HepG2 (cell line): Measurements from ENCODE around the gene EPN3. TPM values are rescaled to one million over a fixed set of nuclear protein-coding genes. Genes with fewer than 3 reads are reported as not detected.

Experiments used
- CCDC6 ChIP-seq: sonication (generic); formaldehyde crosslinking; IDR thresholded peaks from 2 replicates; pipeline ENCODE4 v1.8.1; 2022; ENCODE audit warnings: mild to moderate bottlenecking, missing genetic modification reagents, moderate library complexity
- HNRNPLL ChIP-seq: fragments of 200-400 bp; formaldehyde crosslinking; IDR thresholded peaks from 2 replicates; pipeline ENCODE4 v1.6.1; 2017; ENCODE audit warnings: mild to moderate bottlenecking, low read depth, low read length; ENCODE audit not compliant: poor library complexity, severe bottlenecking
- KAT2B ChIP-seq: fragments of 150-350 bp; IDR thresholded peaks from 2 replicates; pipeline ENCODE4 v1.6.1; 2014; ENCODE audit warnings: low read depth, low read length, borderline replicate concordance
- KDM1A ChIP-seq: IDR thresholded peaks from 2 replicates; pipeline ENCODE4 v1.6.1; 2016; ENCODE audit warnings: missing compliant biosample characterization
- MAF1 ChIP-seq: sonication (generic); formaldehyde crosslinking; IDR thresholded peaks from 2 replicates; pipeline ENCODE4 v1.5.0; 2020; ENCODE audit warnings: missing genetic modification reagents, borderline replicate concordance
- RFXANK ChIP-seq: IDR thresholded peaks from 2 replicates; pipeline ENCODE4 v1.6.1; 2016
- ZMYM4 ChIP-seq: sonication (generic); formaldehyde crosslinking; IDR thresholded peaks from 2 replicates; pipeline ENCODE4 v1.8.1; 2023; ENCODE audit warnings: mild to moderate bottlenecking, missing genetic modification reagents
- ZNF121 ChIP-seq: sonication (generic); formaldehyde crosslinking; IDR thresholded peaks from 2 replicates; pipeline ENCODE4 v1.5.0; 2020; ENCODE audit warnings: mild to moderate bottlenecking, missing genetic modification reagents
- ZNF556 ChIP-seq: sonication (generic); formaldehyde crosslinking; IDR thresholded peaks from 2 replicates; pipeline ENCODE4 v1.4.0; 2020; ENCODE audit warnings: mild to moderate bottlenecking, missing genetic modification reagents, borderline replicate concordance
- ZNF557 ChIP-seq: sonication (generic); formaldehyde crosslinking; IDR thresholded peaks from 2 replicates; pipeline ENCODE4 v1.4.0; 2020; ENCODE audit warnings: missing genetic modification reagents
- ZNF674 ChIP-seq: sonication (generic); formaldehyde crosslinking; IDR thresholded peaks from 2 replicates; pipeline ENCODE4 v1.5.0; 2020; ENCODE audit warnings: low read depth, mild to moderate bottlenecking, missing genetic modification reagents
- ZNF850 ChIP-seq: sonication (generic); formaldehyde crosslinking; conservative IDR thresholded peaks from 2 replicates; pipeline ENCODE4 v1.9.0; 2021; ENCODE audit warnings: mild to moderate bottlenecking, missing genetic modification reagents
- polyA plus RNA-seq, 8 experiments: library from polyadenylated mRNA; depleted of rRNA in 3 of 8; stranded (reverse) in 7 of 8; unstranded in 1 of 8; fragments of >200 nt; fragmentation: Illumina TruSeq in 4 of 8; extraction: Trizol in 4 of 8; gene quantifications; 2 replicates each; pipeline versions ENCODE4 v1.2.1 to v1.2.3, GENCODE V29; 2011 to 2016; ENCODE audit warnings: low read depth in 4 of 8, missing spikeins in 1 of 8, mixed read lengths in 1 of 8; ENCODE audit not compliant: insufficient read depth in 1 of 8
- total RNA-seq, 5 experiments: library from RNA; depleted of rRNA; stranded (reverse); fragments of >200 nt; fragmentation: Illumina TruSeq; extraction: Trizol; gene quantifications; 2 replicates each; pipeline ENCODE4 v1.2.3, GENCODE V29; 2016; ENCODE audit warnings: low read depth in 1 of 5
- TF ChIP-seq, protein P1 (sequence below): sonication (generic); formaldehyde crosslinking; IDR thresholded peaks from 2 replicates; pipeline ENCODE4 v1.4.0; 2020; ENCODE audit warnings: mild to moderate bottlenecking, missing genetic modification reagents
- TF ChIP-seq, protein P2 (sequence below): sonication (generic); formaldehyde crosslinking; IDR thresholded peaks from 2 replicates; pipeline ENCODE4 v1.8.0; 2022; ENCODE audit warnings: mild to moderate bottlenecking, missing genetic modification reagents; ENCODE audit not compliant: insufficient replicate concordance
- TF ChIP-seq, protein P3 (sequence below): sonication (generic); formaldehyde crosslinking; conservative IDR thresholded peaks from 2 replicates; pipeline ENCODE4 v1.5.0; 2020; ENCODE audit warnings: missing genetic modification reagents
- TF ChIP-seq, protein P4 (sequence below): sonication (generic); formaldehyde crosslinking; IDR thresholded peaks from 2 replicates; pipeline ENCODE4 v1.4.0; 2020; ENCODE audit warnings: missing genetic modification reagents

EPN3 gene
- total and polyA plus RNA-seq, 2 of the 13 experiments (the other 11 are each of a cell fraction or from before 2014, with no cell fraction given) = 0.11 to 0.95 TPM

DNA sequence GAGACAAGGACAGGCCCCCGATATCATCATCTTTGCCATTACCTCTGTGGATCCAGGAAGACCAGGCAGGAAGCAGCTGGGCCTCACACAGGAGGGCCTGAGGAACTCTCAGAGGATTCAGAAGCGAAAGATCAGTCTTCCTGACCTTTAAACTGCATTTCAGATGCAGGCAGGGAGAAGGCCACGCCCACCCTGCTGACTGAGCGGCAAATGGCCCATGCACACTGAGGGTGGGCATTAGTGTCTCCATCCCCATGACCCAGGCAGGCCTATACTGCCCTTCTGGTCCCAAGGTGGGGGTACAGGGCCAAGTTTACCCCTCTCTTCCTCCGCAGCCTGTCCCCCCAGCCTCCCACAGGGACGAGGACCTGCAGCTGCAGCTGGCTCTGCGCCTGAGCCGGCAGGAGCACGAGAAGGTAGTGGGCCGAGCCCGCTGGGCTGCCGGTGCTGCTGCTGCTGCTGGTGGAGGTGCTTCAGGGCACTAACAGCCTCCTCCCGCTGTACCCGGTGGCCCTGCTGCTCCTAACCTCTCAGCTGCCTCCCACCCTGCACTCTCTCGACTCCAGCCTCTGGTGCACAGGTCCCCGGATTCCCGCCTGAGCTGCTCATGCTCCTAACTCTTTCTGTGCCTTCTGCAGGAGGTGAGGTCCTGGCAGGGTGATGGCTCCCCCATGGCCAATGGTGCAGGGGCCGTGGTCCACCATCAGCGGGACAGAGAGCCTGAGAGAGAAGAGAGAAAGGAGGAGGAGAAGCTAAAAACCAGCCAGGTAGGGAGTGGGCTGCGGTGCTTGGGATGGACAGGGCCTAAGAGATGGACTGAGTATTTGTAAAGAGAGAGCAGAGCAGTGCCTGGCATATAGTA lies 6.2 kb downstream of the EPN3 start (continued):
- TF ChIP-seq, protein P1, sequence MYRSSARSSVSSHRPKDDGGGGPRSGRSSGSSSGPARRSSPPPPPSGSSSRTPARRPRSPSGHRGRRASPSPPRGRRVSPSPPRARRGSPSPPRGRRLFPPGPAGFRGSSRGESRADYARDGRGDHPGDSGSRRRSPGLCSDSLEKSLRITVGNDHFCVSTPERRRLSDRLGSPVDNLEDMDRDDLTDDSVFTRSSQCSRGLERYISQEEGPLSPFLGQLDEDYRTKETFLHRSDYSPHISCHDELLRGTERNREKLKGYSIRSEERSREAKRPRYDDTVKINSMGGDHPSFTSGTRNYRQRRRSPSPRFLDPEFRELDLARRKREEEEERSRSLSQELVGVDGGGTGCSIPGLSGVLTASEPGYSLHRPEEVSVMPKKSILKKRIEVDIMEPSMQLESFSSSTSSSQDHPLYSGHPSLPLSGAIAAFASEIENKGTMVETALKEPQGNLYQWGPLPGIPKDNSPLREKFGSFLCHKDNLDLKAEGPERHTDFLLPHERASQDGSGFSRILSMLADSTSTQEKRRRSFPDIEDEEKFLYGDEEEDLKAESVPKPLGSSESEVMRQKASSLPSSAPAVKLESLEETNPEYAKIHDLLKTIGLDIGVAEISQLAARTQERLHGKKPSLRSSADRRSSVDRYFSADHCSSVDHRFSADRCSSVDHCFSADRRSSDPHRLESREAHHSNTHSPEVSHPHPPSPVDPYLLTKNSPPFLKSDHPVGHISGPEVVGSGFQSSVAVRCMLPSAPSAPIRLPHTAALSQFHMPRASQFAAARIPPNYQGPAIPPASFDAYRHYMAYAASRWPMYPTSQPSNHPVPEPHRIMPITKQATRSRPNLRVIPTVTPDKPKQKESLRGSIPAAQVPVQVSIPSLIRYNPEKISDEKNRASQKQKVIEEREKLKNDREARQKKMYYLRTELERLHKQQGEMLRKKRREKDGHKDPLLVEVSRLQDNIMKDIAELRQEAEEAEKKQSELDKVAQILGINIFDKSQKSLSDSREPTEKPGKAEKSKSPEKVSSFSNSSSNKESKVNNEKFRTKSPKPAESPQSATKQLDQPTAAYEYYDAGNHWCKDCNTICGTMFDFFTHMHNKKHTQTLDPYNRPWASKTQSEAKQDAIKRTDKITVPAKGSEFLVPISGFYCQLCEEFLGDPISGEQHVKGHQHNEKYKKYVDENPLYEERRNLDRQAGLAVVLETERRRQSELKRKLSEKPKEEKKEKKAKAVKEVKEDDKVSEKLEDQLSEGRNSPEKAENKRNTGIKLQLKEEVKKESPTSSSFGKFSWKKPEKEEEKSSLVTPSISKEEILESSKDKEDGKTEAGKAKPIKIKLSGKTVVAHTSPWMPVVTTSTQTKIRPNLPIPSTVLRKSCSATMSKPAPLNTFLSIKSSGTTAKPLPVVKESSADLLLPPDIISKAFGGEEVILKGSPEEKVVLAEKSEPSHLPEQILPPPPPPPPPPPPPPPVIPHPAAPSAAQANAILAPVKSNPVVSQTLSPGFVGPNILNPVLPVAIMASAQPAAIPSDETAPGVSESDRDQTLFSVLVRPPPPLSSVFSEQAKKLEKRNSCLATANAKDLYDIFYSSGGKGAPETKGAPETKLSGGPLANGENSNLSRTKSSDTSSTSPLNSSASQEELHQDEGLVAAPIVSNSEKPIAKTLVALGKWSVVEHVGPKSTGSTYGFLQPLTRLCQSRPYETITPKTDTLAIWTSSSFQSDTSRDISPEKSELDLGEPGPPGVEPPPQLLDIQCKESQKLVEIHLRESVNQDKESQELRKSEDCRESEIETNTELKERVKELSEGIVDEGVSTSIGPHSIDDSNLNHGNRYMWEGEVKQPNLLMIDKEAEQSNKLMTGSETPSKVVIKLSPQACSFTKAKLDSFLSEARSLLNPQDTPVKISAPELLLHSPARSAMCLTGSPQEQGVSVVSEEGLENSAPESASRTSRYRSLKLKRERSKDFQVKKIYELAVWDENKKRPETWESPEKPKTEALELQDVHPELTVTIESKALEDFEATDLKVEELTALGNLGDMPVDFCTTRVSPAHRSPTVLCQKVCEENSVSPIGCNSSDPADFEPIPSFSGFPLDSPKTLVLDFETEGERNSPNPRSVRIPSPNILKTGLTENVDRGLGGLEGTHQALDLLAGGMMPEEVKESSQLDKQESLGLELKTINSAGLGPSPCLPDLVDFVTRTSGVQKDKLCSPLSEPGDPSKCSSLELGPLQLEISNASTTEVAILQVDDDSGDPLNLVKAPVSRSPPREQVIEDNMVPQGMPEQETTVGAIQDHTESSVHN = no peak
- TF ChIP-seq ZNF557 (CRISPR knock-in tag) (no peak), RFXANK (no peak), MAF1 (CRISPR knock-in tag) (0 out of 2 replicates have a peak, but pooled peaks have one; percentile 22), ZNF850 (no peak), KAT2B (no peak), HNRNPLL (peak; percentile 33), ZNF674 (CRISPR knock-in tag) (no peak), ZMYM4 (CRISPR knock-in tag) (no peak), CCDC6 (CRISPR knock-in tag) (no peak), ZNF556 (CRISPR knock-in tag) (no peak), ZNF121 (no peak), KDM1A (CRISPR knock-in tag) (no peak)
- TF ChIP-seq, protein P2, sequence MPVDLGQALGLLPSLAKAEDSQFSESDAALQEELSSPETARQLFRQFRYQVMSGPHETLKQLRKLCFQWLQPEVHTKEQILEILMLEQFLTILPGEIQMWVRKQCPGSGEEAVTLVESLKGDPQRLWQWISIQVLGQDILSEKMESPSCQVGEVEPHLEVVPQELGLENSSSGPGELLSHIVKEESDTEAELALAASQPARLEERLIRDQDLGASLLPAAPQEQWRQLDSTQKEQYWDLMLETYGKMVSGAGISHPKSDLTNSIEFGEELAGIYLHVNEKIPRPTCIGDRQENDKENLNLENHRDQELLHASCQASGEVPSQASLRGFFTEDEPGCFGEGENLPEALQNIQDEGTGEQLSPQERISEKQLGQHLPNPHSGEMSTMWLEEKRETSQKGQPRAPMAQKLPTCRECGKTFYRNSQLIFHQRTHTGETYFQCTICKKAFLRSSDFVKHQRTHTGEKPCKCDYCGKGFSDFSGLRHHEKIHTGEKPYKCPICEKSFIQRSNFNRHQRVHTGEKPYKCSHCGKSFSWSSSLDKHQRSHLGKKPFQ = no peak
- TF ChIP-seq, protein P3, sequence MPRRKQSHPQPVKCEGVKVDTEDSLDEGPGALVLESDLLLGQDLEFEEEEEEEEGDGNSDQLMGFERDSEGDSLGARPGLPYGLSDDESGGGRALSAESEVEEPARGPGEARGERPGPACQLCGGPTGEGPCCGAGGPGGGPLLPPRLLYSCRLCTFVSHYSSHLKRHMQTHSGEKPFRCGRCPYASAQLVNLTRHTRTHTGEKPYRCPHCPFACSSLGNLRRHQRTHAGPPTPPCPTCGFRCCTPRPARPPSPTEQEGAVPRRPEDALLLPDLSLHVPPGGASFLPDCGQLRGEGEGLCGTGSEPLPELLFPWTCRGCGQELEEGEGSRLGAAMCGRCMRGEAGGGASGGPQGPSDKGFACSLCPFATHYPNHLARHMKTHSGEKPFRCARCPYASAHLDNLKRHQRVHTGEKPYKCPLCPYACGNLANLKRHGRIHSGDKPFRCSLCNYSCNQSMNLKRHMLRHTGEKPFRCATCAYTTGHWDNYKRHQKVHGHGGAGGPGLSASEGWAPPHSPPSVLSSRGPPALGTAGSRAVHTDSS (CRISPR knock-in tag) = no peak
- TF ChIP-seq, protein P4, sequence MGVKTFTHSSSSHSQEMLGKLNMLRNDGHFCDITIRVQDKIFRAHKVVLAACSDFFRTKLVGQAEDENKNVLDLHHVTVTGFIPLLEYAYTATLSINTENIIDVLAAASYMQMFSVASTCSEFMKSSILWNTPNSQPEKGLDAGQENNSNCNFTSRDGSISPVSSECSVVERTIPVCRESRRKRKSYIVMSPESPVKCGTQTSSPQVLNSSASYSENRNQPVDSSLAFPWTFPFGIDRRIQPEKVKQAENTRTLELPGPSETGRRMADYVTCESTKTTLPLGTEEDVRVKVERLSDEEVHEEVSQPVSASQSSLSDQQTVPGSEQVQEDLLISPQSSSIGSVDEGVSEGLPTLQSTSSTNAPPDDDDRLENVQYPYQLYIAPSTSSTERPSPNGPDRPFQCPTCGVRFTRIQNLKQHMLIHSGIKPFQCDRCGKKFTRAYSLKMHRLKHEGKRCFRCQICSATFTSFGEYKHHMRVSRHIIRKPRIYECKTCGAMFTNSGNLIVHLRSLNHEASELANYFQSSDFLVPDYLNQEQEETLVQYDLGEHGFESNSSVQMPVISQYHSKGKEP (CRISPR knock-in tag) = no peak
